ENCODE results near the gene PIP4K2C. TPM values are rescaled to one million over a fixed set of nuclear protein-coding genes. Genes with fewer than 3 reads are reported as not detected.

The PIP4K2C gene
- polyA plus RNA-seq, 1 experiment = 33.1 TPM

- Histone ChIP-seq H3K9me3 (ENCODE audit: control insufficient read depth, insufficient read depth, low read length) (no peaks in the 10 kb centered on the region; the same call in 1 of the 2 replicates), H3K27ac (ENCODE audit: low read depth, low read length) (no peak overlapping the region), H3K4me3 (ENCODE audit: low read depth, low read length) (no peak overlapping the region), H3K27me3 (ENCODE audit: control insufficient read depth, insufficient read depth, low read length) (no peaks in the 10 kb centered on the region)
- no peak for TF ChIP-seq CTCF (IDR thresholded peaks at IDR 0.05; ENCODE audit: low read depth, low read length)
- POLR2A ChIA-PET = no interaction called here
- no peak for DNase-seq (ENCODE audit: low read depth, low spot score)
- CTCF ChIA-PET = interaction anchor here (2.7 kb wide), 1 partner anchor 24 kb away, joined by 17 read pairs; no protein-coding TSS in a partner anchor
These were observed 15.8 kb downstream of the PIP4K2C start for GRCh38 chr12:57606821-57607220.

DNA sequence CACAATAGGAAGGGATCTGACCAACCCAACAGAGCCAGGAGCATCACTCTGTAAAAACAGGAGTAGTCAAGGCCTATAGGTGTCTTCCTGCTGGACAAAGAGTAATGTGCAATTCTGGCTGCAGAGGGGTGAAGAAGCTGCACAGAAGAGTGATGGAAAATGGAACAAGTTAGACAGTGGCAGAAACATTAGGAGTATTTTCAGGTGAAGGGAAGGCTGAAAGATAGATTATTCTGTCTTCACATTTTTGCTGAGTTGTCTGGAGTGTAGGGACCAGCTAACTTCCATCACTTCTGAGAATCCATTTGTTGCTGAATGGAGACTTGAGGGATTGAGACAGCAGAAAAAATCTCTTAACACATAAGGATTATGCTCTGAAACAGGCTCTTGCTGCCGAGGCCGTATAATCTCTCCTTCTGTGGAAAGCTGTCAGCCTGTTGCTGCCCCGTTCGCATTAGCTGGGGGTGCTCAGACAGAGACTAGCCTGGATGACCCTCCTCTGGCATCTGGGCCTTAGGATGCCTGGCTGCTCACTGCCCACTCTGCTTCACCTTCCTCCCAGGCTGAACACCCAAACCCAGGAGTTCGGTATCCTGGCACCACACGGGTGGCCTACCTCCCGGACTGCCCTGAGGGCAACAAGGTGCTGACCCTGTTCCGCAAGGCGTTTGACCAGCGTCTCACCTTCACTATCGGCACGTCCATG lies 17.1 kb downstream of the PIP4K2C start:
- Histone ChIP-seq H3K27ac (ENCODE audit: low read depth, low read length) (no peak overlapping the region), H3K9me3 (ENCODE audit: control insufficient read depth, insufficient read depth, low read length) (no peaks in the 10 kb centered on the region; the same call in 1 of the 2 replicates), H3K27me3 (ENCODE audit: control insufficient read depth, insufficient read depth, low read length) (no peaks in the 10 kb centered on the region), H3K4me3 (ENCODE audit: low read depth, low read length) (no peak overlapping the region)
- ChIA-PET POLR2A (no interaction called here), CTCF (no interaction called here)
- no peak for DNase-seq (ENCODE audit: low read depth, low spot score)
- no peak for TF ChIP-seq CTCF (IDR thresholded peaks at IDR 0.05; ENCODE audit: low read depth, low read length)

- POLR2A ChIA-PET = no interaction called here
- DNase-seq (ENCODE audit: low read depth, low spot score) = no peak
- no peaks in the 10 kb centered on the region; the same call in 1 of the 2 replicates for H3K9me3 ChIP-seq (ENCODE audit: control insufficient read depth, insufficient read depth, low read length)
These were observed 18.2 kb downstream of the PIP4K2C start for GRCh38 chr12:57609101-57609780.

DNA sequence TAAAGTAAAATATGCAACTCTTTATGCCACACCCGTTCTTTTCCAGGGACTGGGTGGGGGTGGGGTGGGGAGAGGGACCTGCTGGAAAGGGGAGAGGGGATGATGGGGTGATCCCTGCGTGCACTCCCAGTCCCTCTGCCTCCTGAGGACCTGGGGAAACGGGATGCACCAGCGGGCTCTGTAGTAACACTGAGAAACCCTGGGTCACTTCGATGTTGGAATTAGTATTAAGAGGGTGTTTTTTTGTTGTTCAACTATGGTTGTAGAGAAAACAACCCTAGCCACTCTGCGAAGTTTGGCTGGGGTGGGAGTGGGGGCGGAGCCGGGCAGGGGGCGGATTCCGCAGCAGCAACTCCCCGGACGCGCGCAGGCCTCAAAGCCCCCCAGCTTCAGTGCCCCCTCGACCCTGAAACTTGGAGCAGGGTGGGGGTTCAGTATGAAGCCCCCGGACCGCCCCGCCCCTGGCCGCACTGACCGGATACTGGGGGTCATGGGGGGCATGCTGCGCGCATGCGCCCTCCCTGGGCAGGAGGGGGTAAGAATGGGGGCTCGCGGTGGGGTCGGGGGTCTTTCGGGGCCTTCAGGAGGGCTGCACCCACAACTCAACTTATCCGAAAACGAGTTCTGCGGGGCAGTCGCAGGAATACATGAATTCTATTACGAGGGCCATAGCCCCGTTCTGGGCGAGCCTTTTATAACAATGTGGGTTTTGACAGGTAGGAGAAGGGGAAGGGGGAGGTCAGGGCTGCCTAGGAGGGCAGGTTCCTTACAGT lies 19.0 kb downstream of the PIP4K2C start:
- H3K4me3 ChIP-seq (ENCODE audit: low read depth, low read length) = no peak overlapping the region
- POLR2A ChIA-PET = interaction anchor here (1.4 kb wide), 1 partner anchor 89 kb away, joined by 7 read pairs; the partner anchor contains the start of gene DDIT3
- CTCF ChIA-PET = interaction anchor here (0.6 to 1.4 kb wide), 2 partner anchors 11 to 20 kb away, joined by 3 to 6 read pairs; no protein-coding TSS in a partner anchor
- no peak overlapping the region for H3K27ac ChIP-seq (ENCODE audit: low read depth, low read length)
- H3K9me3 ChIP-seq (ENCODE audit: control insufficient read depth, insufficient read depth, low read length) = no peaks in the 10 kb centered on the region; the same call in 1 of the 2 replicates
- H3K27me3 ChIP-seq (ENCODE audit: control insufficient read depth, insufficient read depth, low read length) = no peaks in the 10 kb centered on the region
- DNase-seq (ENCODE audit: low read depth, low spot score) = no peak
- no peak for TF ChIP-seq CTCF (IDR thresholded peaks at IDR 0.05; ENCODE audit: low read depth, low read length)

More at GRCh38 chr12:57609101-57609780, 18.2 kb downstream of the PIP4K2C start:
- CTCF ChIA-PET = interaction anchor here (0.6 kb wide), 1 partner anchor 19 kb away, joined by 6 read pairs; no protein-coding TSS in a partner anchor
- Histone ChIP-seq H3K27me3 (ENCODE audit: control insufficient read depth, insufficient read depth, low read length) (no peaks in the 10 kb centered on the region), H3K27ac (ENCODE audit: low read depth, low read length) (no peak overlapping the region), H3K4me3 (ENCODE audit: low read depth, low read length) (no peak overlapping the region)
- TF ChIP-seq CTCF (IDR thresholded peaks at IDR 0.05; ENCODE audit: low read depth, low read length) = no peak

All from AG04450 (cell line).